T-helper 1 cell (primary cell): ENCODE data around the gene HNRNPA2B1.
A peak's percentile ranks its signal among the peaks of the same experiment; 100 is the strongest.
"Not testable (repeated sequence)": the region's sequence is repeated elsewhere in the genome, so short reads cannot be mapped to it uniquely, and the experiment has no call there.

ENCODE experiments used
- DNase-seq, 5 donors: peaks; one replicate each; pipeline ENCODE4 v3.0.0-alpha.2; 2012 to 2020

Gene HNRNPA2B1

GRCh38 chr7:26198133-26198780 lies 2.3 kb downstream of the HNRNPA2B1 start:
- peak in 1 of 5 donors; percentile 57 for DNase-seq

GRCh38 chr7:26197153-26198115 lies 3.1 kb downstream of the HNRNPA2B1 start:
- DNase-seq, result no peak

DNA sequence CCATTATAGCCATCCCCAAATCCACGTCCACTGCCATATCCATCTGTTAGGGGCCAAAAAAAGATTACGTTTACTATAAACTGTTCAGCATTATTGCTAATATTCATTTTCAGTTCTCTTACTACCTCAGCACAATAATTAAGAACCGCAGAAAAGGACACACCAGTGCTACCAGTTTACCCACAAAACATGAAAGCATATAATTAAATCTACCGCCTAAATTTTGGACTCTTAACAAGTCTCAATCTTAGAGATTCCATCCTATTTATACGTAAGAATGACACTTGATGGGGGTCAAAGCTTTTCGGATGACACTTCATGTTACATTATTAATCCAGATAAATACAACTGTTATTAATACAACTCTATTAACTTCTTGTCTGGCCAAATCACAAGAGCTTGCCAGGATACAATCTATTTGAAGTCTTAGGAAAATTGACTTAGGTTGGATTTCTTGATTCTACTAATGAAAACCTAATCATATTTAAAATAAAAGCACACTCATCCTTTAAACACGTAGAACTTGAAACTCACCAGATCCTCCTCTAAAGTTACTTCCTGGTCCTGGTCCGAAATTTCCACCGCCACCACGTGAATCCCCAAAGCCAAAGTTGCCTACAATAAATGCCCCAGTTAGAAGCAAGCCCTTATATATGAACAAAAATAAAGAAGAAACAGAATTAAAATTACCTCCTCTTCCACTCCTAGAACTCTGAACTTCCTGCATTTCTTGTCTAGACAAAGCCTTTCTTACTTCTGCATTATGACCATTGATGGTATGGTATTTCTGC lies 4.5 kb downstream of the HNRNPA2B1 start:
- no peak for DNase-seq

GRCh38 chr7:26195182-26195581 lies 5.4 kb downstream of the HNRNPA2B1 start:
- DNase-seq, result no peak

- DNase-seq, result not testable (repeated sequence)
Measured at GRCh38 chr7:26194764-26195163, 5.8 kb downstream of the HNRNPA2B1 start.

DNA sequence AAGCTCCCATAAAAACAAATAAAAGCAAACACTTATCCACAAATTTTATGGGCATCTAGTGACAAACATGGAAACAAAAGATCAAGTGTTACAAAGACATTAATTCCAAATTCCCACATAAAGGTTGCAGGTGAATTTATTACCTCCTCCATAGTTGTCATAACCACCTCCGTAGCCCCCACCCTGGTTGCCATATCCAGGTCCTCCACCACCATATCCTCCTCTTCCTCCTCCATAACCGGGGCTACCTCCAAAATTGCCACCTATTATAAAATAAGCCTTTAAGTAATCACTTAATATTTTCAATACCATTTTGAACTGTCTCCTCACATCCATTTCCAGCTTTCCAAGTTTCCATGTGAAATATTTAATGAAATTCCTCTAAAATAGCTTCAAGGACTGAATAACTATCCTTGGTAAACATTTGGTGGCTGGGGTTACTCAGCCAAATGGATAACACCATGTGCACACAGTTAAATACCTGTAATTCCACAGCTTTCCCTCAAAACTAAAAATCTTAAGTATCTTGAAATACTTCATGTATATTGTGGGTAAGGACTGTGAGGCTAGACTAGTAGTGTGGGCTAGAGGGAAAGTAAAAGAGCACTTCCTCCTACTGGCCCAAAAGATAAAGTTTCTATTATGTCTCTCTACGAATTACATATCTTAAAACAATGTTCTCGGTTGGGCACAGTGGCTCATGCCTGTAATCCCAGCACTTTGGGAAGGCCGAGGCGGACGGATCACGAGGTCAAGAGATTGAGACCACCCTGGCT lies 6.9 kb downstream of the HNRNPA2B1 start:
- no peak for DNase-seq

- DNase-seq, result no peak
Measured at GRCh38 chr7:26192485-26193087, 8.0 kb downstream of the HNRNPA2B1 start.

GRCh38 chr7:26191974-26192479 lies 8.5 kb downstream of the HNRNPA2B1 start:
- DNase-seq, result no peak

GRCh38 chr7:26191233-26191973 lies 9.1 kb downstream of the HNRNPA2B1 start:
- DNase-seq, result no peak

DNA sequence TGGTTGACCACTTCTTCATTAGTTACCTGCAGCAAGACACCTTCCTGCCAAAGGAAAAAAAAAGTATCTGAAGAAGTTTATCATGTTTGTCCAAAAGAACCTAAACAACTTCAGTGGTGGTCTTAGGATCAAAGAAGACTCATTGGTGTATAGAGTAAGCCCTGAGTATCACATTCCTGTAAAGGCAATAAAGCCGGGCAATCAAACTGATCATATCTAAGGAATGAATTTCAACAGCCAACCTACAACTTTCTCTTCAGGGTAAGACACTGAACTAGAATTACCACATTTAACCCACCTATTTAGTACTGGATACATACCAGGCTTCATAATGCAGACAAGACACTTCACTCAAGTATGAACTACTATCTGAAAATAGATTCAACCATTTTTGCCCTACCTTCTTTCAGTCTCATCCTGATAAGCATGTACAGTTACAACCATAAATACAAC lies 10.1 kb downstream of the HNRNPA2B1 start:
- DNase-seq, result no peak

GRCh38 chr7:26189697-26190096 lies 10.8 kb downstream of the HNRNPA2B1 start:
- DNase-seq, result no peak

DNA sequence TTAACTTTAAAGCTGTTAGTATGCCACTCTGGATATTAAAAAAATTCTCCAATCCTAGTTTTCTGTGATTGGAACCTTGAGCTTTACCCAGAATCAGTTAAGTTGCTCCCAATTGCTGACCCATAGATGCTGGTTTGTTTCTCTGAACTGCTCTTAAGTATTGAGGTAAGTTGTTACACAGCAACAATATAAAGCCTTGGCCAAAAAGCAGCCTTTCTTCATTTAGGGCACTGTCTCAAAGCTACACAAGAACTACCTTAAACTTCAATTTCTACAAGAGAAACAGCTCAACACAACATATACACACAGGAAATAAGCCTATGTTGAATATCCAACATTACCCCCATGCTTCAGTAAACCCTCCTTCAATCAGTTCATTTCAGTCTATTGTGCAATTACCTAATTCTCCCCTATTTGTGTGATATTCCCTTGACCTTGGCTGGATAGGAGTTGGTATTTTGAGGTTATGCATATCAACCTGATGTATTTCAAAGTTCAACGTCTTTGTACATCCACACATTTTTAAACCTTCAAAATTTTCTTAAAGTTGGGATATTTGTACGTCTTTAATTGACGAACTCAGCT lies 11.5 kb downstream of the HNRNPA2B1 start:
- no peak for DNase-seq

- no peak for DNase-seq
Measured at GRCh38 chr7:26188206-26188956, 12.2 kb downstream of the HNRNPA2B1 start.

GRCh38 chr7:26187380-26188205 lies 13.0 kb downstream of the HNRNPA2B1 start:
- no peak for DNase-seq

- no peak for DNase-seq
Measured at GRCh38 chr7:26186364-26187311, 13.9 kb downstream of the HNRNPA2B1 start.

- DNase-seq, result no peak
Measured at GRCh38 chr7:26185844-26186180, 14.7 kb downstream of the HNRNPA2B1 start.

DNA sequence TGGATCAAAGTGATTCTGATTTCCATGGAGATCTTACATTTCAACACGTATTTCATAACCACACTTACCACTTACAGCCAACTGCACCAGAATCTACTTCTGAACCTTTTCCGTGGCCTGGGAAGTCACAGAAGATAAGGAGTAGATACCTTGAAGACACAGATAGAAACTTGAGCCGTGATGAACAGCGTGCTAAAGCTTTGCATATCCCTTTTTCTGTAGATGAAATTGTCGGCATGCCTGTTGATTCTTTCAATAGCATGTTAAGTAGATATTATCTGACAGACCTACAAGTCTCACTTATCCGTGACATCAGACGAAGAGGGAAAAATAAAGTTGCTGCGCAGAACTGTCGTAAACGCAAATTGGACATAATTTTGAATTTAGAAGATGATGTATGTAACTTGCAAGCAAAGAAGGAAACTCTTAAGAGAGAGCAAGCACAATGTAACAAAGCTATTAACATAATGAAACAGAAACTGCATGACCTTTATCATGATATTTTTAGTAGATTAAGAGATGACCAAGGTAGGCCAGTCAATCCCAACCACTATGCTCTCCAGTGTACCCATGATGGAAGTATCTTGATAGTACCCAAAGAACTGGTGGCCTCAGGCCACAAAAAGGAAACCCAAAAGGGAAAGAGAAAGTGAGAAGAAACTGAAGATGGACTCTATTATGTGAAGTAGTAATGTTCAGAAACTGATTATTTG lies 15.3 kb downstream of the HNRNPA2B1 start:
- DNase-seq, result no peak
